Stimulated activated naive CD8-positive, alpha-beta T cell treated with anti-CD3 and anti-CD28 coated beads, Interleukin-15, amount 100 ng/mL, for 72 hours (primary cell): Measurements from ENCODE around the gene EFNB1.
A peak's percentile ranks its signal among the peaks of the same experiment; 100 is the strongest.
"Not testable (repeated sequence)": the region's sequence is repeated elsewhere in the genome, so short reads cannot be mapped to it uniquely, and the experiment has no call there.

Experiments used
- ATAC-seq: fragments of 150-1000 bp; cut with Tn5 transposase; 2 replicates; pipeline ENCODE4 v1.10.0; 2021; ENCODE audit warnings: mild to moderate bottlenecking, moderate library complexity
- DNase-seq, 2 donors: peaks; one replicate each; pipeline ENCODE4 v3.0.0; 2021 to 2022
- H3K27ac Mint-ChIP-seq, 2 donors: one replicate each; pipeline ENCODE4 v1.8.0; 2022; ENCODE audit warnings: mild to moderate bottlenecking in 2 of 2, mixed read lengths in 2 of 2, moderate library complexity in 2 of 2
- H3K27me3 Mint-ChIP-seq: one replicate; pipeline ENCODE4 v1.8.0; 2022; ENCODE audit warnings: mixed read lengths
- H3K4me1 Mint-ChIP-seq: one replicate; pipeline ENCODE4 v1.8.0; 2022; ENCODE audit warnings: mild to moderate bottlenecking, mixed read lengths
- H3K4me3 Mint-ChIP-seq, 2 donors: one replicate each; pipeline ENCODE4 v1.8.0; 2022; ENCODE audit warnings: mild to moderate bottlenecking in 2 of 2, mixed read lengths in 2 of 2, moderate library complexity in 1 of 2
- H3K9me3 Mint-ChIP-seq, 2 donors: one replicate each; pipeline ENCODE4 v1.8.0; 2022; ENCODE audit warnings: mixed read lengths in 2 of 2

EFNB1 gene

GRCh38 chrX:68828740-68829581, at the start of gene EFNB1:
Gene EFNB1, plus strand, starts transcription at chrX:68829021. Its CDS starts 756 bp downstream, at chrX:68829777.
- H3K27ac Mint-ChIP-seq: peak within 1 kb of the TSS; percentile 48 to 82
- peak; percentile 80 to 87 for DNase-seq
- peak within 1 kb of the TSS; percentile 83 to 91 for H3K4me3 Mint-ChIP-seq
- H3K27me3 Mint-ChIP-seq: no peaks in the 10 kb centered on the region
- peaks cover 39% of the 10 kb centered on the region for H3K4me1 Mint-ChIP-seq
- H3K9me3 Mint-ChIP-seq: no peaks in the 10 kb centered on the region
- ATAC-seq: peak; percentile 92

- not testable (repeated sequence) for H3K27ac Mint-ChIP-seq, H3K4me3 Mint-ChIP-seq, ATAC-seq, H3K4me1 Mint-ChIP-seq, H3K9me3 Mint-ChIP-seq, DNase-seq
- peaks cover 12% of the 10 kb centered on the region for H3K27me3 Mint-ChIP-seq
Measured at GRCh38 chrX:68781295-68781694, 47.5 kb upstream of the EFNB1 start.

- Mint-ChIP-seq H3K4me3 (no peak overlapping the region), H3K27me3 (no peaks in the 10 kb centered on the region), H3K4me1 (no peaks in the 10 kb centered on the region), H3K27ac (no peak overlapping the region), H3K9me3 (peaks cover 0 to 6% of the 10 kb centered on the region in 2 donors)
- no peak for ATAC-seq
- no peak for DNase-seq
Measured at GRCh38 chrX:68784816-68785215, 44.0 kb upstream of the EFNB1 start.

GRCh38 chrX:68786581-68786980, 42.2 kb upstream of the EFNB1 start:
- not testable (repeated sequence) for H3K9me3 Mint-ChIP-seq, H3K4me1 Mint-ChIP-seq, H3K27me3 Mint-ChIP-seq, DNase-seq, ATAC-seq, H3K4me3 Mint-ChIP-seq, H3K27ac Mint-ChIP-seq

- Mint-ChIP-seq H3K27ac (no peak overlapping the region), H3K27me3 (no peaks in the 10 kb centered on the region), H3K4me3 (no peak overlapping the region), H3K9me3 (no peaks in the 10 kb centered on the region), H3K4me1 (no peaks in the 10 kb centered on the region)
- DNase-seq (no peak), ATAC-seq (no peak)
Measured at GRCh38 chrX:68789966-68790365, 38.9 kb upstream of the EFNB1 start.

GRCh38 chrX:68792083-68792482, 36.7 kb upstream of the EFNB1 start:
- H3K27me3 Mint-ChIP-seq: peaks cover 11% of the 10 kb centered on the region
- H3K27ac Mint-ChIP-seq: no peak overlapping the region
- no peak for DNase-seq
- no peak overlapping the region for H3K4me3 Mint-ChIP-seq
- no peaks in the 10 kb centered on the region for H3K4me1 Mint-ChIP-seq
- no peaks in the 10 kb centered on the region for H3K9me3 Mint-ChIP-seq
- ATAC-seq: no peak

GRCh38 chrX:68794461-68794860, 34.4 kb upstream of the EFNB1 start:
- Mint-ChIP-seq H3K9me3 (peaks cover 6 to 11% of the 10 kb centered on the region in 2 donors), H3K4me1 (no peaks in the 10 kb centered on the region), H3K27me3 (peaks cover 11% of the 10 kb centered on the region), H3K4me3 (no peak overlapping the region), H3K27ac (no peak overlapping the region)
- DNase-seq: no peak
- no peak for ATAC-seq

GRCh38 chrX:68795741-68796140, 33.1 kb upstream of the EFNB1 start:
- H3K4me3 Mint-ChIP-seq: no peak overlapping the region
- DNase-seq (no peak), ATAC-seq (no peak)
- H3K9me3 Mint-ChIP-seq: peaks cover 6 to 24% of the 10 kb centered on the region in 2 donors
- H3K27me3 Mint-ChIP-seq: peaks cover 18% of the 10 kb centered on the region
- H3K4me1 Mint-ChIP-seq: no peaks in the 10 kb centered on the region
- no peak overlapping the region for H3K27ac Mint-ChIP-seq

- not testable (repeated sequence) for H3K27ac Mint-ChIP-seq, ATAC-seq, H3K4me3 Mint-ChIP-seq, DNase-seq, H3K4me1 Mint-ChIP-seq
- H3K27me3 Mint-ChIP-seq: peaks cover 19% of the 10 kb centered on the region
- peaks cover 6 to 25% of the 10 kb centered on the region in 2 donors for H3K9me3 Mint-ChIP-seq
Measured at GRCh38 chrX:68798400-68798799, 30.4 kb upstream of the EFNB1 start.

GRCh38 chrX:68801737-68802290, 27.0 kb upstream of the EFNB1 start:
- Mint-ChIP-seq H3K9me3 (peaks cover 6 to 25% of the 10 kb centered on the region in 2 donors), H3K27me3 (peaks cover 16% of the 10 kb centered on the region), H3K4me1 (no peaks in the 10 kb centered on the region), H3K27ac (no peak overlapping the region), H3K4me3 (no peak overlapping the region)
- DNase-seq (no peak), ATAC-seq (no peak)

GRCh38 chrX:68807818-68808217, 21.0 kb upstream of the EFNB1 start:
- no peak for ATAC-seq
- Mint-ChIP-seq H3K27ac (no peak overlapping the region), H3K4me3 (no peak overlapping the region), H3K27me3 (peaks cover 15% of the 10 kb centered on the region), H3K4me1 (no peaks in the 10 kb centered on the region), H3K9me3 (no peaks in the 10 kb centered on the region)
- DNase-seq: no peak

GRCh38 chrX:68808686-68809357, 20.0 kb upstream of the EFNB1 start:
- no peak for ATAC-seq
- Mint-ChIP-seq H3K4me1 (no peaks in the 10 kb centered on the region), H3K27ac (peak overlapping the region in 1 of 2 donors; percentile 75), H3K27me3 (peaks cover 15% of the 10 kb centered on the region), H3K4me3 (no peak overlapping the region), H3K9me3 (no peaks in the 10 kb centered on the region)
- no peak for DNase-seq

- H3K27me3 Mint-ChIP-seq: no peaks in the 10 kb centered on the region
Measured at GRCh38 chrX:68820476-68821110, 8.2 kb upstream of the EFNB1 start.

GRCh38 chrX:68821616-68822015, 7.2 kb upstream of the EFNB1 start:
- H3K27ac Mint-ChIP-seq: no peak overlapping the region
- DNase-seq: no peak

More at GRCh38 chrX:68820476-68821110, 8.2 kb upstream of the EFNB1 start:
- no peak for ATAC-seq
- Mint-ChIP-seq H3K27ac (no peak overlapping the region), H3K4me1 (peaks cover 6% of the 10 kb centered on the region), H3K4me3 (no peak overlapping the region), H3K9me3 (no peaks in the 10 kb centered on the region)
- no peak for DNase-seq

GRCh38 chrX:68822641-68823410, 6.0 kb upstream of the EFNB1 start:
- Mint-ChIP-seq H3K4me3 (no peak overlapping the region), H3K4me1 (peaks cover 11% of the 10 kb centered on the region), H3K27ac (no peak overlapping the region), H3K27me3 (no peaks in the 10 kb centered on the region), H3K9me3 (no peaks in the 10 kb centered on the region)
- peak; percentile 80 for ATAC-seq
- peak in 1 of 2 donors; percentile 13 for DNase-seq

More at GRCh38 chrX:68821616-68822015, 7.2 kb upstream of the EFNB1 start:
- Mint-ChIP-seq H3K27me3 (no peaks in the 10 kb centered on the region), H3K4me3 (no peak overlapping the region), H3K4me1 (peaks cover 6% of the 10 kb centered on the region), H3K9me3 (no peaks in the 10 kb centered on the region)
- no peak for ATAC-seq
